KMS-11 (cell line): ENCODE results near the gene SLC38A2.

Source experiments
- H2AFZ ChIP-seq: fragments of 200-600 bp; sonication (generic); 2 replicates; pipeline ENCODE4 v1.6.1; 2016; ENCODE audit warnings: antibody characterized with exemption, mixed run types, low read depth
- H3K27ac ChIP-seq: fragments of 200-600 bp; sonication (generic); 2 replicates; pipeline ENCODE4 v1.6.1; 2016; ENCODE audit warnings: mild to moderate bottlenecking, mixed run types
- H3K27me3 ChIP-seq: fragments of 200-600 bp; sonication (generic); 2 replicates; pipeline ENCODE4 v1.6.1; 2017; ENCODE audit warnings: mild to moderate bottlenecking, low read depth, mixed run types, moderate library complexity; ENCODE audit not compliant: insufficient read depth
- H3K36me3 ChIP-seq: fragments of 200-600 bp; sonication (generic); 2 replicates; pipeline ENCODE4 v1.6.1; 2017; ENCODE audit warnings: mild to moderate bottlenecking, mixed run types; ENCODE audit not compliant: insufficient read depth
- H3K4me1 ChIP-seq: fragments of 200-600 bp; sonication (generic); 2 replicates; pipeline ENCODE4 v1.6.1; 2016; ENCODE audit warnings: mild to moderate bottlenecking, low read depth, mixed run types; ENCODE audit not compliant: poor library complexity, severe bottlenecking
- H3K4me2 ChIP-seq: fragments of 200-600 bp; sonication (generic); 2 replicates; pipeline ENCODE4 v1.7.0; 2016; ENCODE audit warnings: mild to moderate bottlenecking, mixed run types
- H3K4me3 ChIP-seq: fragments of 200-600 bp; sonication (generic); IDR thresholded peaks from 2 replicates; pipeline ENCODE4 v1.6.1; 2017; ENCODE audit warnings: low read depth, low read length, mixed read lengths; ENCODE audit not compliant: insufficient read depth
- H3K79me2 ChIP-seq: fragments of 200-600 bp; sonication (generic); 2 replicates; pipeline ENCODE4 v1.6.1; 2016; ENCODE audit warnings: low read depth, mixed run types; ENCODE audit not compliant: insufficient read depth
- H3K9ac ChIP-seq: fragments of 200-600 bp; sonication (generic); 2 replicates; pipeline ENCODE4 v1.6.1; 2016; ENCODE audit warnings: mild to moderate bottlenecking, mixed run types
- H4K20me1 ChIP-seq: fragments of 200-600 bp; sonication (generic); 2 replicates; pipeline ENCODE4 v1.6.1; 2016; ENCODE audit warnings: mild to moderate bottlenecking, mixed run types; ENCODE audit not compliant: insufficient read depth
- TF ChIP-seq, protein P1 (sequence below): fragments of 200-600 bp; sonication (generic); conservative IDR thresholded peaks from 2 replicates; pipeline ENCODE4 v1.6.1; 2017; ENCODE audit warnings: low read depth, mild to moderate bottlenecking, antibody characterized with exemption, low read length, moderate library complexity, mixed read lengths

Gene SLC38A2

DNA sequence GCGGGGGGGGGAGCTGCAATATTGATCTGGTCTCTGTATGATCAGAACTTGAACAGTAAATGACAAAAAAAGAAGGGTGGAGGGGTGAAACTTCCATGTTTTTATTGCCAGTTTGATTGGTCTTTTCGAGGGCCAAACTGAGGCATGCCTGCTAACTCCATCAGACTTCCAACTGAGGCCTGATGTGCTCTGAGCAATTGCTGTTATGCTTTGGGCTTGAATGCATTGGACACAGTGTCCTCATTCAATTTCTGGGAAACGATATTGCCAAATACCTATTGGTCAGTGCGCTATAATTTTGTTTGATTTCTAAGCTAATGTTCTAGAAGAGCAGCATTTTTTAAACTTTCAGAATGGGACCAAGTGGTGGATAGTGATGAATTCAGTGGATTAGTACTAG lies 2.1 kb upstream of the SLC38A2 start:
- Histone ChIP-seq H3K27ac (no peak overlapping the region), H3K79me2 (peaks cover 27% of the 10 kb centered on the region), H3K27me3 (no peaks in the 10 kb centered on the region), H3K4me2 (no peak overlapping the region), H2AFZ (no peak overlapping the region), H3K36me3 (peaks cover 14% of the 10 kb centered on the region), H3K9ac (no peak overlapping the region), H4K20me1 (0 out of 2 replicates have a peak, but pooled peaks cover 8% of the 10 kb centered on the region), H3K4me1 (peaks cover 17% of the 10 kb centered on the region), H3K4me3 (no peak overlapping the region)
- TF ChIP-seq, protein P1, sequence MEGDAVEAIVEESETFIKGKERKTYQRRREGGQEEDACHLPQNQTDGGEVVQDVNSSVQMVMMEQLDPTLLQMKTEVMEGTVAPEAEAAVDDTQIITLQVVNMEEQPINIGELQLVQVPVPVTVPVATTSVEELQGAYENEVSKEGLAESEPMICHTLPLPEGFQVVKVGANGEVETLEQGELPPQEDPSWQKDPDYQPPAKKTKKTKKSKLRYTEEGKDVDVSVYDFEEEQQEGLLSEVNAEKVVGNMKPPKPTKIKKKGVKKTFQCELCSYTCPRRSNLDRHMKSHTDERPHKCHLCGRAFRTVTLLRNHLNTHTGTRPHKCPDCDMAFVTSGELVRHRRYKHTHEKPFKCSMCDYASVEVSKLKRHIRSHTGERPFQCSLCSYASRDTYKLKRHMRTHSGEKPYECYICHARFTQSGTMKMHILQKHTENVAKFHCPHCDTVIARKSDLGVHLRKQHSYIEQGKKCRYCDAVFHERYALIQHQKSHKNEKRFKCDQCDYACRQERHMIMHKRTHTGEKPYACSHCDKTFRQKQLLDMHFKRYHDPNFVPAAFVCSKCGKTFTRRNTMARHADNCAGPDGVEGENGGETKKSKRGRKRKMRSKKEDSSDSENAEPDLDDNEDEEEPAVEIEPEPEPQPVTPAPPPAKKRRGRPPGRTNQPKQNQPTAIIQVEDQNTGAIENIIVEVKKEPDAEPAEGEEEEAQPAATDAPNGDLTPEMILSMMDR: no peak

DNA sequence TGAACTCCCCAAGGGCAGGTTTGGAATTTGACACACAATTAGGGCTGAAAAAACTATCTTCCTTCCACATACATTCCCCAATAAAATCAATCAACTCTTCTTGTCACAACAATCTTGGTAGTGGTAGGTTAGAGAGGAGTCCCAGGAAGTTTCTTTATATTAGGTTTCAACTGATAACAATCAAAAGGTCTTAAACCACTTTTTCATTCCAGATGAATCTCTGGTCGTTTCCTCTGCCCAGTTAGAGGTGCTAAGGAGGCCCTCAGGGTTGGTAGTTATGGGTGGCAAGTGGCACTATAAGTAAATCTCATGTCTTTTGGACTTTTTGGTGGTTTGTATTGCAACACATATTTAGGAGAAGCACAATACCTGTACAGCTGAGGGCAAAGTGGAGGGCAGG lies 1.7 kb upstream of the SLC38A2 start:
- H3K27ac ChIP-seq: no peak overlapping the region
- H3K9ac ChIP-seq: no peak overlapping the region
- H4K20me1 ChIP-seq: 0 out of 2 replicates have a peak, but pooled peaks cover 8% of the 10 kb centered on the region
- peaks cover 18% of the 10 kb centered on the region for H3K36me3 ChIP-seq
- H2AFZ ChIP-seq: no peak overlapping the region
- no peak overlapping the region for H3K4me2 ChIP-seq
- no peaks in the 10 kb centered on the region for H3K27me3 ChIP-seq
- H3K4me3 ChIP-seq: no peak overlapping the region
- H3K79me2 ChIP-seq: peaks cover 31% of the 10 kb centered on the region
- TF ChIP-seq, protein P1: no peak
- peaks cover 21% of the 10 kb centered on the region for H3K4me1 ChIP-seq

DNA sequence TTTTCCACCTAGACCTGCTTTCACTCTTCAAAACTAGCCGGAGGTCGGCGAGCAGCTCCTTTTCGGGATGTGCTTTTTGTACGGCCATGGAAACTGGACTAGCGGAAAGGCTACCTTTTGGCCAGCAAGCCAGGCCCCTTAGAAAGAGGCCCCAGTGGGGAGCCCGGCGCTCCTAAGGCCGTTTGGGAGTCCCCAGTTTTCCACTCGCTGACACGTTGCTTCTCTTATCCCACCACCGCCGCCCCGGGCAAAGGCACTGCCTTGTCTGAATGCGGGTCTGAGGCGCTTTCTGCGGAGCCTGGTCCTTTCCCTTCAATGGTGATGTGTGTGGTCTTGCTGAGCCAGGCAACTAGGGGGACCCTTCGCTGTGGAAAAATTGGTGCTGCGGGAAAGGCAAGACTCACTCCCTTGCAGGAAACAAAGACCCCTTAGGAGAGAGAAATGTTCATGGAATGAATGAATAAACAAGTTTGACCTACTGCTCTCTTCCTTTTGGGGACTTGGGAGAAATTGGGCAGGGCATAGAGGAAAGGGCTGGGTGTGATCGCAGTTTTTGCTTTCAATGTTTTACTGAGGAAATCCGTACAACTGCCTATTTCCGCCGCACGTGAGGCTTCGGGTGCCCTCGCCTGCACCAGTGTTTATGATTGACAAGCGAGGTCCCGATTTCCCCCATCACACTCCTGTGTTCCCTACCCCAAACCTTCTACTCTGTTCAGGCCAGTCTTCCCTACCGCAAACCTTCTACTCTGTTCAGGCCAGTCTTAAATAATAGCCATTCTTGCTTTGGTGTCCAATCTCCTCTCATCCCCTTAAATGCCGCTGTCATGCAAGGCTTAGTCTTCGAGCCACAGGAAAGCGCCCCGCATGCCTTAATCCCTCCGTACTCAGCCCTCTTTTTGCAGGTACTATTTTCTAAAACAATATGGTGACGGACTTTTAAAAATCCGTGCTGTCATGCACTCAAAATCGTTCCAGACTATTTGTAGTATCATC lies 1.0 kb upstream of the SLC38A2 start:
- H3K9ac ChIP-seq: peak overlapping the region; percentile 52
- H3K36me3 ChIP-seq: peaks cover 22% of the 10 kb centered on the region
- 0 out of 2 replicates have a peak, but pooled peaks cover 8% of the 10 kb centered on the region for H4K20me1 ChIP-seq
- no peak overlapping the region for H3K4me3 ChIP-seq
- H2AFZ ChIP-seq: peak overlapping the region; percentile 92
- H3K4me2 ChIP-seq: peak overlapping the region; percentile 93
- peaks cover 28% of the 10 kb centered on the region for H3K4me1 ChIP-seq
- H3K27ac ChIP-seq: no peak overlapping the region
- no peaks in the 10 kb centered on the region for H3K27me3 ChIP-seq
- TF ChIP-seq, protein P1: no peak
- H3K79me2 ChIP-seq: peaks cover 38% of the 10 kb centered on the region

DNA sequence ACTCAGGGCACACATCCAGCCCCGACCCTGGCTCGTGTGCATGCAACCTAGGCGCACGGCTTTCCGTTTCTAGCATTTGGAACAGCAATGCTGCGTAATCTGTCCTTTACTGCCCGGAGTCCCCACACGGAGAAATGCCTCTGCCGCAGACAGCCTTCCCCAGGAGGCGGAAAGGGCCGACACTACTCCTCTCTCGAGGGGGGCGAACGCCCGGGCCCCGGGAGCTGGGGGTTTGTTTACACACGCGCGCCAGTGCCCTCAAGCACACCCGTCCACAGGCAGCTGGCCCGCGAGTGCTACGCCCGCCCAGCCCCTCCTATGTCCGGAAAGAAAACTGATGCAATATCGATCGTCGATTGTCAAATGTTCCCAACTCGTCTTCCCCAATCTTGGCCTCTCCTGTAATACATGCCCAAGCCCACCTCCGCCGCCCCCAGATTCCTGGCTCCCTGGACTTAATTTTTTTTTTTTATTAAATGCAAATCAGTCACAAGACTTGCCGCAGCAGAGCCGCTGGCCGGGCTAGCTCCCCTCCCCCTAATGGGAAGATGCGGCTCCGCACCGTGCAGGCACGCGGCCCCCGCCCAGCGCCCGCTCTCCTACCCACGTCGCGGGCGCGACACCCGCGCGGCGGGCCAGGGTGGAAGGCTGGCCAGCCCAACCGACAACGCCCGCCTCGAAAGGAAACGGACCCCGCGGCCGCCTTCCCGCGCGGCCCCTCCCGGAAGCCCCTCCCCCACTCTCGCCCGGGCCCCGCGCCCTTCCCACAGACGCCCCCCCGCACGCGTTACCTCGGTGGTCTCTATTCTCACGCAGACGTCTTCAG lies 642 bp downstream of the SLC38A2 start:
- Histone ChIP-seq H3K36me3 (peaks cover 26% of the 10 kb centered on the region), H3K4me2 (peak overlapping the region; percentile 93), H4K20me1 (0 out of 2 replicates have a peak, but pooled peaks cover 8% of the 10 kb centered on the region), H3K27ac (peak overlapping the region; percentile 89), H3K4me1 (peaks cover 45% of the 10 kb centered on the region), H3K79me2 (peaks cover 55% of the 10 kb centered on the region), H2AFZ (peak overlapping the region; percentile 92; the same call in 1 of the 2 replicates), H3K9ac (peak overlapping the region; percentile 93), H3K4me3 (peak overlapping the region; percentile 71), H3K27me3 (no peaks in the 10 kb centered on the region)
- TF ChIP-seq, protein P1: no peak
